Pancreas (tissue), 10 donors: ENCODE measurements around the gene SAMD11. TPM values are rescaled to one million over a fixed set of nuclear protein-coding genes. Genes with fewer than 3 reads are reported as not detected.
A peak's percentile ranks its signal among the peaks of the same experiment; 100 is the strongest.

ENCODE experiments used
- ATAC-seq, 4 donors: fragments of 200-7000 bp; cut with Tn5 transposase; one replicate each; pipeline versions ENCODE4 v1.8.0 to v1.9.1; 2020; ENCODE audit warnings: mild to moderate bottlenecking in 4 of 4, moderate library complexity in 4 of 4
- DNase-seq, 6 donors: peaks; one replicate each; pipeline ENCODE4 v3.0.0-alpha.2; 2020
- FAIRE-seq: peaks from 2 replicates; lab custom pipeline; 2012; peaks lifted over from hg19 to GRCh38; lab: Jason Lieb, UNC
- H3K27ac ChIP-seq, 4 donors: fragments of 200-600 bp; sonication (generic); 1 replicate in 3 of 4; 2 replicates in 1 of 4; pipeline versions ENCODE4 v1.5.0 to v1.8.0; 2020
- H3K27me3 ChIP-seq, 4 donors: fragments of 200-600 bp; one replicate each; pipeline ENCODE4 v1.8.0; 2021
- H3K36me3 ChIP-seq, 3 donors: fragments of 200-600 bp; sonication (generic) in 1 of 3; one replicate each; pipeline versions ENCODE4 v1.5.0 to v1.8.0; 2020 to 2021
- H3K4me1 ChIP-seq, 3 donors: fragments of 200-600 bp; one replicate each; pipeline ENCODE4 v1.8.0; 2021
- H3K4me3 ChIP-seq, 4 donors: fragments of 200-600 bp; sonication (generic) in 2 of 4; one replicate each; pipeline versions ENCODE4 v1.5.0 to v1.8.0; 2020 to 2021
- H3K9me3 ChIP-seq, 4 donors: fragments of 200-600 bp; one replicate each; pipeline ENCODE4 v1.8.0; 2021
- WGBS, 2 donors: extraction: QIAGEN DNeasy Blood & Tissue Kit; methylation state at CpG; one replicate each; pipeline ENCODE4 v1.1.7; 2013; 5-methylcytosine and 5-hydroxymethylcytosine counted together
- intact Hi-C, 3 donors: fragments of 100-400 bp; cut with DNase I; formaldehyde crosslinking; loops; one replicate each; pipeline versions ENCODE4 v1.11.1 to v1.14.2; 2022
- polyA plus RNA-seq, 2 donors: library from polyadenylated mRNA; stranded (reverse); fragments of 200-250 nt; gene quantifications; one replicate each; pipeline ENCODE4 v1.2.3, GENCODE V29; 2013
- total RNA-seq, 6 donors: library from RNA; stranded (reverse); fragmentation: NEBNext Ultra II Directional in 4 of 6; extraction: Animal tissue kit (Norgen Biotek cat#: 25700) in 4 of 6; gene quantifications; one replicate each; pipeline versions ENCODE4 v1.2.1 to v1.2.4, GENCODE V29; 2021 to 2023
- TF ChIP-seq, protein P1 (sequence below), 4 donors: fragments of 200-600 bp; sonication (generic) in 3 of 4; IDR thresholded peaks; one replicate each; pipeline versions ENCODE4 v1.5.0 to v1.8.0; 2021; ENCODE audit warnings: antibody characterized with exemption in 4 of 4
- donor health status: healthy with polysubstance abuse.
- donor health status: DM: no; HTN: no; CAD: no; lungs with moderate emphysema.
- donor health status: DM: no; HTN: no; CAD: no.
- donor health status: control.
- donor health status: control.
- donor health status: Bipolar disorder and iron deficiency.
- donor health status: DM: yes; HTN: yes; CAD: no.
- donor health status: DM: no; HTN: no; CAD: no.
- donor health status: DM: no; HTN: no; CAD: no.
- donor health status: DM: yes; HTN: yes; CAD: no.

The SAMD11 gene
- total and polyA plus RNA-seq, 8 donors, result 0.19 to 23.7 (median 3.5) TPM

DNA sequence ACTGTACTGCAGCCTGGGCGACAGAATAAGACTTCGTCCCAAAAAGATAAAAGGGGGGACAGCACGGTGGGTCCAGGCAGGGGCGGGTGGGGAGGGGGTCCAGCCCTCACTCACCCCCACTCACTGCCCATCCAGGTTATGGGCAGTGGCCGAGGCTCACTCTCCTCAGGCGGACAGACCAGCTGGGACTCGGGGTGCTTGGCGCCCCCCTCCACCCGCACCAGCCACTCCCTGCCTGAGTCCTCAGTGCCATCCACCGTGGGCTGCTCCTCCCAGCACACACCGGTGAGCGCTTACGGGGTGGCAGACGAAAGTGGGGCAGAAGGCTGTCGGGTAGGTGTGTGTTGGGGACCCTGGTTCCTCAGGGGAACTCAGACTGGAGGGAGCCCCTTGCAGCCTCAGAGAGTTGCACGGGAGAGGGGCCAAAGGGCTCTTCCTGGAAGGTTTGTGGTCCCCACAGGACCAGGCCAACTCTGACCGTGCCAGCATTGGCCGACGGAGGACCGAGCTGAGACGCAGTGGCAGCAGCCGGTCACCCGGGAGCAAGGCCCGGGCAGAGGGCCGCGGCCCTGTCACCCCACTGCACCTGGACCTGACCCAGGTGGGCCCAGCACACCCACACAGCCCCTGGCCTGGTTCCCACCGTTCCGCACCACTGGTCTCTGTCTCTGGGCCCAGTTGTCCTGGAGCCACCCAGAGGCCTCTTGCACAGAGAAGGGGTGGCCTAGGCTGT is 49.2 kb downstream of the SAMD11 start:
- intact Hi-C loops, result loop anchor here in 1 of 3 donors (5.0 kb wide), 1 partner anchor 71 kb away; no protein-coding TSS in a partner anchor
- H3K4me3 ChIP-seq, result no peak overlapping the region
- TF ChIP-seq, protein P1, sequence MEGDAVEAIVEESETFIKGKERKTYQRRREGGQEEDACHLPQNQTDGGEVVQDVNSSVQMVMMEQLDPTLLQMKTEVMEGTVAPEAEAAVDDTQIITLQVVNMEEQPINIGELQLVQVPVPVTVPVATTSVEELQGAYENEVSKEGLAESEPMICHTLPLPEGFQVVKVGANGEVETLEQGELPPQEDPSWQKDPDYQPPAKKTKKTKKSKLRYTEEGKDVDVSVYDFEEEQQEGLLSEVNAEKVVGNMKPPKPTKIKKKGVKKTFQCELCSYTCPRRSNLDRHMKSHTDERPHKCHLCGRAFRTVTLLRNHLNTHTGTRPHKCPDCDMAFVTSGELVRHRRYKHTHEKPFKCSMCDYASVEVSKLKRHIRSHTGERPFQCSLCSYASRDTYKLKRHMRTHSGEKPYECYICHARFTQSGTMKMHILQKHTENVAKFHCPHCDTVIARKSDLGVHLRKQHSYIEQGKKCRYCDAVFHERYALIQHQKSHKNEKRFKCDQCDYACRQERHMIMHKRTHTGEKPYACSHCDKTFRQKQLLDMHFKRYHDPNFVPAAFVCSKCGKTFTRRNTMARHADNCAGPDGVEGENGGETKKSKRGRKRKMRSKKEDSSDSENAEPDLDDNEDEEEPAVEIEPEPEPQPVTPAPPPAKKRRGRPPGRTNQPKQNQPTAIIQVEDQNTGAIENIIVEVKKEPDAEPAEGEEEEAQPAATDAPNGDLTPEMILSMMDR (IDR thresholded peaks at IDR 0.05), result no peak
- H3K27me3 ChIP-seq, result peaks cover 0 to 17% (median 3%) of the 10 kb centered on the region in 4 donors
- no peaks in the 10 kb centered on the region for H3K36me3 ChIP-seq
- WGBS, 2 donors, result 73 to 82% methylated on average over 27 to 28 of the region's 28 CpGs
- H3K9me3 ChIP-seq, result no peaks in the 10 kb centered on the region
- DNase-seq (peak in 1 of 6 donors; percentile 66), ATAC-seq (no peak), FAIRE-seq (no peak)
- H3K4me1 ChIP-seq, result no peaks in the 10 kb centered on the region
- H3K27ac ChIP-seq, result no peak overlapping the region

DNA sequence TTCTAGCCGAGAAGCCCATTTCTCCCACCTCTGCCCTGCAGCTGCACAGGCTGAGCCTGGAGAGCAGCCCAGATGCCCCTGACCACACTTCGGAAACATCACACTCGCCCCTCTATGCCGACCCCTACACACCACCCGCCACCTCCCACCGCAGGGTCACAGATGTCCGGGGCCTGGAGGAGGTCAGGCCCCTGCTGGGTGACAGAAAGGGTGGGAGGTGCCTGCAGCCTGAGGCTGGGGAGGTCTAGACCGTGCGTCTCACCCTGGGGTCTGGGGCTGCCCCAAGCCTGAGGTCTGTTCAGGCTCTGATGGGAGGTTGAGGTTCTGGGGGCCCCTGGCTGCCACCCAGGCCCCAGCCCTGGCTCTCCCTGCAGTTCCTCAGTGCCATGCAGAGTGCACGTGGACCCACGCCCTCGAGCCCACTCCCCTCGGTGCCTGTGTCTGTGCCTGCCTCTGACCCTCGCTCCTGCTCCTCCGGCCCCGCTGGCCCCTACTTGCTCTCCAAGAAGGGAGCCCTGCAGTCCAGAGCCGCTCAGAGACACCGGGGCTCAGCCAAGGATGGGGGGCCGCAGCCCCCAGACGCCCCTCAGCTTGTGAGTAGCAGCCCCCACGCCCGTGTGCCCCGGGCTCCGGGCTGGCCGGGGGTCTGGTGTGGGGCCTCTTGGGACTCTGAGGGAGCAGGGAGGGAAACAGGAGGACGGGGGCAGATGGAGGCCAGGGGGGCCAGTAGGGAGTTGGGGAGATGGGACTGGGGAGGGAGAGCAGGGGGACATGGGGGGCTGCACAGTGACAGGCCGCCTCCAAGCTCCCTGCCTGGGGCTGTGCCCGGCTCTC is 50.0 kb downstream of the SAMD11 start:
- DNase-seq (peak in 1 of 6 donors; percentile 75), ATAC-seq (no peak), FAIRE-seq (no peak)
- Histone ChIP-seq H3K4me3 (no peak overlapping the region), H3K27ac (no peak overlapping the region), H3K4me1 (no peaks in the 10 kb centered on the region), H3K9me3 (no peaks in the 10 kb centered on the region), H3K27me3 (peaks cover 0 to 17% (median 3%) of the 10 kb centered on the region in 4 donors), H3K36me3 (no peaks in the 10 kb centered on the region)
- intact Hi-C loops, result loop anchor here in 1 of 3 donors (5.0 kb wide), 1 partner anchor 71 kb away; no protein-coding TSS in a partner anchor
- WGBS, 2 donors, result 59 to 76% methylated on average over 27 to 28 of the region's 28 CpGs
- TF ChIP-seq, protein P1 (IDR thresholded peaks at IDR 0.05), result no peak

DNA sequence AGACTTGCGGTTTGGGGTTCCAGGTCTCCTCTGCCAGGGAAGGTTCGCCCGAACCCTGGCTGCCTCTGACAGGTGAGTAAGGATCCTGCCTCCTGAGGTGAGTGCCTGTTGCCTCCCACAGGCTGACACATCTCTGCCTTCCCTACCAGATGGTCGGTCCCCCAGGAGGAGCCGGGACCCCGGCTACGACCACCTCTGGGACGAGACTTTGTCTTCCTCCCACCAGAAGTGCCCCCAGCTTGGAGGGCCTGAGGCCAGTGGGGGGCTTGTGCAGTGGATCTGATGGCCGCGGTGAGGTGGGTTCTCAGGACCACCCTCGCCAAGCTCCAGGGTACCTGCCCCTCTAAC is 50.5 kb downstream of the SAMD11 start:
- Histone ChIP-seq H3K27me3 (peaks cover 0 to 17% (median 3%) of the 10 kb centered on the region in 4 donors), H3K4me3 (no peak overlapping the region), H3K36me3 (no peaks in the 10 kb centered on the region), H3K27ac (no peak overlapping the region), H3K9me3 (no peaks in the 10 kb centered on the region), H3K4me1 (no peaks in the 10 kb centered on the region)
- 73 to 75% methylated on average over 10 to 11 of the region's 11 CpGs for WGBS, 2 donors
- TF ChIP-seq, protein P1 (IDR thresholded peaks at IDR 0.05), result no peak
- FAIRE-seq (no peak), ATAC-seq (no peak), DNase-seq (peak in 1 of 6 donors; percentile 61)
- intact Hi-C loops, result loop anchor here in 1 of 3 donors (5.0 kb wide), 1 partner anchor 72 kb away; no protein-coding TSS in a partner anchor

DNA sequence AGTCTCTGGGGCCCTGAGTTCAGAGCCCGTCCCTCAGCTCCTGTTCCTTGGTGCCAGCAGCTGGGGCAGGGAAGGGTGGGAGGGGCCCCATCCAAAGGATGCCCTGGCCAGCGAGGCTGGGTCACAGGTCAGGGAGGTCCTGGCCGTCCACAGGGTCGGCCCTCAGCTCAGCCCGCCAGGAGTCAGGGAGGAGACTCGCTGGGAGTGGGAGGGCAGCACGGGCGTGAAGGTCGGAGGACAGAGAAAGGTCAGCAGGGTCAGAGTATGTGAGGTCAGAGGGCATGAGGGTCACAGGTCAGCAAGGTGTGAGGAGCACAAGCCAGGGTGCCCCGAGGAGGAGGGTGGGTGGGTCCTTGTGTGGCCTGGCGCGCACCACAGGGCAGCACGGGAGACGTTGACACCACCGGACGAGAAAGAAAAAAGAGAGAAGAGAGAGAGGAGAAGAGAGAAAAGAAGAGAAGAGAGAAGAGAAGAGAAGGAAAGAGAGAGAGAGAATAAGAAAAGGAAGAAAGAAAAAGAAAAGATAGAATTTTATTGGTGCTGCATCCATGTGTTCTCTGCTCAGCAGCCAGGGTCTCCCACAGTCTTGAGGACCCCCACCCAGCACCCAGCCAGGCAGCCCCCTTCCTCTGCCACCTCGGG is 51.1 kb downstream of the SAMD11 start:
- peaks cover 0 to 17% (median 3%) of the 10 kb centered on the region in 4 donors for H3K27me3 ChIP-seq
- no peaks in the 10 kb centered on the region for H3K36me3 ChIP-seq
- no peaks in the 10 kb centered on the region for H3K4me1 ChIP-seq
- no peak for ATAC-seq
- H3K4me3 ChIP-seq, result no peak overlapping the region
- intact Hi-C loops, result loop anchor here in 1 of 3 donors (5.0 kb wide), 1 partner anchor 73 kb away; no protein-coding TSS in a partner anchor
- WGBS, 2 donors, result 50 to 56% methylated on average over 17 of the region's 17 CpGs
- H3K9me3 ChIP-seq, result no peaks in the 10 kb centered on the region
- no peak overlapping the region for H3K27ac ChIP-seq
- FAIRE-seq, result no peak
- TF ChIP-seq, protein P1 (IDR thresholded peaks at IDR 0.05), result no peak
- peak in 1 of 6 donors; percentile 71 for DNase-seq
